Measurements from ENCODE around the gene MSLN. TPM values are rescaled to one million over a fixed set of nuclear protein-coding genes. Genes with fewer than 3 reads are reported as not detected.
A peak's percentile ranks its signal among the peaks of the same experiment; 100 is the strongest.

Gene MSLN
- total and polyA plus RNA-seq, 9 of the 15 experiments (the other 6 are each of a cell fraction or from before 2014, with no cell fraction given), result not detected

DNA sequence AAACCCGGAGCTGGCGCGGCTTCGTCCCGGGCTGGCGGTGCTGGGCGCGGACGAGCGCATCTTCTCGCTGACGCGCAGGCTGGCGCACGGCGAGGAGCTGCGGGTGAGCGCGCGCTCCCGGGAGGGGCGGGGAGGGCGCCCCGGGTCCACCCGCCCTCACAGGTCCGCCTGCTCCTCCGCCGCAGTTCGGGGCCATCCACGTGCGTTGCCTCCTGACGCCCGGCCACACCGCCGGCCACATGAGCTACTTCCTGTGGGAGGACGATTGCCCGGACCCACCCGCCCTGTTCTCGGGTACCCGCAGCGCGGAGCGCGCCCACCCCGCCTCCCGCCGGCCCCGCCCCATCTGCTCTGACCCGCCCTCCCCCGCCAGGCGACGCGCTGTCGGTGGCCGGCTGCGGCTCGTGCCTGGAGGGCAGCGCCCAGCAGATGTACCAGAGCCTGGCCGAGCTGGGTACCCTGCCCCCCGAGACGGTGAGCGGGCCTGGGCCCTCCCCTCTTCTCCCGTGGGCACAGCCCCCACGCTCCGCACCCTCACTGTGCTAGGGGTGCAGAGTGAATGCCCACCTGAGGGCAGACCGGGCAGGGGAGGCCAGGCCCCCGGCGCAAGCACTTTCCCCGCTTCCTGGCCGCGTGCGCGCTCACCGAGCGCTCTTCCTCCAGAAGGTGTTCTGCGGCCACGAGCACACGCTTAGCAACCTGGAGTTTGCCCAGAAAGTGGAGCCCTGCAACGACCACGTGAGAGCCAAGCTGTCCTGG lies 32.2 kb upstream of the MSLN start (continued):
- TF ChIP-seq, protein P1, sequence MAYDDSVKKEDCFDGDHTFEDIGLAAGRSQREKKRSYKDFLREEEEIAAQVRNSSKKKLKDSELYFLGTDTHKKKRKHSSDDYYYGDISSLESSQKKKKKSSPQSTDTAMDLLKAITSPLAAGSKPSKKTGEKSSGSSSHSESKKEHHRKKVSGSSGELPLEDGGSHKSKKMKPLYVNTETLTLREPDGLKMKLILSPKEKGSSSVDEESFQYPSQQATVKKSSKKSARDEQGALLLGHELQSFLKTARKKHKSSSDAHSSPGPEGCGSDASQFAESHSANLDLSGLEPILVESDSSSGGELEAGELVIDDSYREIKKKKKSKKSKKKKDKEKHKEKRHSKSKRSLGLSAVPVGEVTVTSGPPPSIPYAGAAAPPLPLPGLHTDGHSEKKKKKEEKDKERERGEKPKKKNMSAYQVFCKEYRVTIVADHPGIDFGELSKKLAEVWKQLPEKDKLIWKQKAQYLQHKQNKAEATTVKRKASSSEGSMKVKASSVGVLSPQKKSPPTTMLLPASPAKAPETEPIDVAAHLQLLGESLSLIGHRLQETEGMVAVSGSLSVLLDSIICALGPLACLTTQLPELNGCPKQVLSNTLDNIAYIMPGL (CRISPR knock-in tag; IDR thresholded peaks at IDR 0.05), result no peak
- peak; percentile 74 for TF ChIP-seq BHLHE40 (IDR thresholded peaks at IDR 0.05; ENCODE audit: low read length)
- peak; percentile 92 for TF ChIP-seq HNRNPL (IDR thresholded peaks at IDR 0.05; ENCODE audit: low read depth, low read length)
- TF ChIP-seq NR3C1 (CRISPR knock-in tag; IDR thresholded peaks at IDR 0.05), result 0 out of 2 replicates have a peak, but pooled peaks have one; percentile 14
- TF ChIP-seq XRCC5 (IDR thresholded peaks at IDR 0.05; ENCODE audit: low read depth, low read length), result peak; percentile 57; the same call in 1 of the 2 replicates
- TF ChIP-seq, protein P2, sequence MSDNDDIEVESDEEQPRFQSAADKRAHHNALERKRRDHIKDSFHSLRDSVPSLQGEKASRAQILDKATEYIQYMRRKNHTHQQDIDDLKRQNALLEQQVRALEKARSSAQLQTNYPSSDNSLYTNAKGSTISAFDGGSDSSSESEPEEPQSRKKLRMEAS (CRISPR knock-in tag; IDR thresholded peaks at IDR 0.05), result peak; percentile 83
- 0 out of 2 replicates have a peak, but pooled peaks have one; percentile 25 for TF ChIP-seq DMBX1 (CRISPR knock-in tag; IDR thresholded peaks at IDR 0.05; ENCODE audit: borderline replicate concordance)
- TF ChIP-seq HMGN3 (IDR thresholded peaks at IDR 0.05; ENCODE audit: borderline replicate concordance, extremely low read depth, insufficient read length, low read depth, low read length), result peak; percentile 33
- 0 out of 2 replicates have a peak, but pooled peaks have one; percentile 14 for TF ChIP-seq JUN (IDR thresholded peaks at IDR 0.05; ENCODE audit: borderline replicate concordance, low read depth, low read length)
- no peak for TF ChIP-seq JUN (CRISPR knock-in tag; IDR thresholded peaks at IDR 0.05; ENCODE audit: borderline replicate concordance)
- TF ChIP-seq, protein P3, sequence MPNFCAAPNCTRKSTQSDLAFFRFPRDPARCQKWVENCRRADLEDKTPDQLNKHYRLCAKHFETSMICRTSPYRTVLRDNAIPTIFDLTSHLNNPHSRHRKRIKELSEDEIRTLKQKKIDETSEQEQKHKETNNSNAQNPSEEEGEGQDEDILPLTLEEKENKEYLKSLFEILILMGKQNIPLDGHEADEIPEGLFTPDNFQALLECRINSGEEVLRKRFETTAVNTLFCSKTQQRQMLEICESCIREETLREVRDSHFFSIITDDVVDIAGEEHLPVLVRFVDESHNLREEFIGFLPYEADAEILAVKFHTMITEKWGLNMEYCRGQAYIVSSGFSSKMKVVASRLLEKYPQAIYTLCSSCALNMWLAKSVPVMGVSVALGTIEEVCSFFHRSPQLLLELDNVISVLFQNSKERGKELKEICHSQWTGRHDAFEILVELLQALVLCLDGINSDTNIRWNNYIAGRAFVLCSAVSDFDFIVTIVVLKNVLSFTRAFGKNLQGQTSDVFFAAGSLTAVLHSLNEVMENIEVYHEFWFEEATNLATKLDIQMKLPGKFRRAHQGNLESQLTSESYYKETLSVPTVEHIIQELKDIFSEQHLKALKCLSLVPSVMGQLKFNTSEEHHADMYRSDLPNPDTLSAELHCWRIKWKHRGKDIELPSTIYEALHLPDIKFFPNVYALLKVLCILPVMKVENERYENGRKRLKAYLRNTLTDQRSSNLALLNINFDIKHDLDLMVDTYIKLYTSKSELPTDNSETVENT (CRISPR knock-in tag; IDR thresholded peaks at IDR 0.05), result 0 out of 2 replicates have a peak, but pooled peaks have one; percentile 27
- peak; percentile 54 for TF ChIP-seq SAP30 (IDR thresholded peaks at IDR 0.05; ENCODE audit: borderline replicate concordance, insufficient read depth, low read depth, low read length, poor library complexity, severe bottlenecking)
